CD4-positive, alpha-beta T cell treated with Interleukin-17A for 4 hours (primary cell): ENCODE results near the gene MYL6.
A peak's percentile ranks its signal among the peaks of the same experiment; 100 is the strongest.
"Not testable (repeated sequence)": the region's sequence is repeated elsewhere in the genome, so short reads cannot be mapped to it uniquely, and the experiment has no call there.

Source experiments
- DNase-seq: peaks from one replicate; pipeline ENCODE4 v3.0.0-alpha.2; 2020; ENCODE audit warnings: mixed read lengths

Gene MYL6

GRCh38 chr12:56129942-56130495, 28.1 kb upstream of the MYL6 start:
- no peak for DNase-seq

- no peak for DNase-seq
Measured at GRCh38 chr12:56130876-56131275, 27.3 kb upstream of the MYL6 start.

GRCh38 chr12:56134897-56135296, 23.3 kb upstream of the MYL6 start:
- DNase-seq = no peak

GRCh38 chr12:56137853-56138571, 20.1 kb upstream of the MYL6 start:
- no peak for DNase-seq

- DNase-seq = no peak
Measured at GRCh38 chr12:56141946-56142784, 16.0 kb upstream of the MYL6 start.

- DNase-seq = peak; percentile 56
Measured at GRCh38 chr12:56143217-56143616, 14.9 kb upstream of the MYL6 start.

- no peak for DNase-seq
Measured at GRCh38 chr12:56143870-56144269, 14.3 kb upstream of the MYL6 start.

GRCh38 chr12:56145217-56145616, 12.9 kb upstream of the MYL6 start:
- DNase-seq = no peak

GRCh38 chr12:56146492-56147460, 11.4 kb upstream of the MYL6 start:
- DNase-seq = no peak

GRCh38 chr12:56150563-56150962, 7.6 kb upstream of the MYL6 start:
- no peak for DNase-seq

- peak; percentile 77 for DNase-seq
Measured at GRCh38 chr12:56151672-56152131, 6.5 kb upstream of the MYL6 start.

- DNase-seq = peak; percentile 96
Measured at GRCh38 chr12:56152132-56152755, 5.9 kb upstream of the MYL6 start, which contains the start of gene MYL6B. Gene MYL6B (plus strand): TSS chr12:56152587. CDS start chr12:56153919, 1,332 bp downstream.

GRCh38 chr12:56152756-56153677, 5.1 kb upstream of the MYL6 start:
- DNase-seq = no peak

GRCh38 chr12:56153678-56154065, 4.5 kb upstream of the MYL6 start:
- no peak for DNase-seq

GRCh38 chr12:56154246-56154771, 3.9 kb upstream of the MYL6 start:
- no peak for DNase-seq

GRCh38 chr12:56154818-56155217, 3.3 kb upstream of the MYL6 start:
- no peak for DNase-seq

GRCh38 chr12:56155256-56155845, 2.8 kb upstream of the MYL6 start:
- no peak for DNase-seq

GRCh38 chr12:56156464-56157200, 1.5 kb upstream of the MYL6 start:
- not testable (repeated sequence) for DNase-seq
